NCI-H345 (cell line): ENCODE data around the gene ARID2.
A peak's percentile ranks its signal among the peaks of the same experiment; 100 is the strongest.

ENCODE experiments used
- DNase-seq: peaks from one replicate; lab custom pipeline; 2025; lab: John Stamatoyannopoulos, UW

The ARID2 gene

DNA sequence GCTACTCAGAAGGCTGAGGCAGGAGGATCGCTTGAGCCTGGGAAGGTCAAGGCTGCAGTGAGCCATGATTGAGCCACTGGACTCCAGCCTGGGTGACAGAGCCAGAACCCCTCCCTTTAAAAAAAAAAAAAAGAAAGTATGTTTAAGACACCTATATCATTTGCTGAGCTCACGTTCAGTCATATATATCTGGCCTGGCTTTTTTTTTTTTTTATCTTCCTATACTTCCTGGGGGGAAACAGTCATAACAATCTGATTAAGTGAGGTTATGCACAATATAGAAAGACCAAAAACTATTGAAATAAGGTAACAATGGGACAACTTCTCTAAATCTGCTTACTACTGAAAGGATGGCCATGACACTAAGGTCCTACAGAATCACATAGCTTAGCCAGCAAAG lies 9.4 kb upstream of the ARID2 start:
- no peak for DNase-seq

DNA sequence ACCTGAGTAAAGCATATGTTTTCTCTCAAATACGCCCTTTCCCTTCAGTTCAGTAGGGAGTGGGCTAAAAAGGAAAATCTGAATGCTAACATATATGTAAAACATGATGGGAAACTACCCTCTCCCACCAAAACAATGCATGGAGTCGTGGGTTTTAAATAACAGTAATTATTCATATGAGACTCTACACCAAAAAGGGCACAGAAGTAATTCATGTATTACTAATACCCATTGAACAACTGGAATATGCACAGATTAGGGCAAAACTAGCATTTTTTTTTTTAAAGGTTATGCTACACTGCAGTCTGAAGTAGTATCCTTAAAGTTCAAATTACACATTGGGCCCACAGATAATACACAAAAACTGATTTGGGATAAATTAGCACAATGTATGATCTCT lies 8.1 kb upstream of the ARID2 start:
- no peak for DNase-seq

DNA sequence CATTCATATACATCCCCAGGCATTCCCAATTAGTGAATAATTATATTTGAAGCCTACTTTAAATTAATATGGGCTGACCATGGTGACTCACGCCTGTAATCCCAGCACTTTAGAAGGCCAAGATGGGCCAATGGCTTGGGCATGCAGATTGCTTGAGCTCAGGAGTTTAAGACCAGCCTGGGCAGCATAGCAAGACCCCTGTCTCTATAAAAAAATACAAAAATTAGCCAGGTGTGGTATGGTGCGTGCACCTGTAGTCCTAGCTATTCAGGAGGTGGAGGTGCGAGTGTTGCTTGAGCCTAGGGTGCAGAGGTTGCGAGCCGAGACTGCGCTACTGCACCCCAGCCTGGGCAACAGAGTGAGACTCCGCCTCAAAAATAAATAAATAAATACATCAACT lies 7.6 kb upstream of the ARID2 start:
- no peak for DNase-seq

GRCh38 chr12:45725631-45726602 lies 3.6 kb upstream of the ARID2 start:
- DNase-seq, result peak; percentile 7

DNA sequence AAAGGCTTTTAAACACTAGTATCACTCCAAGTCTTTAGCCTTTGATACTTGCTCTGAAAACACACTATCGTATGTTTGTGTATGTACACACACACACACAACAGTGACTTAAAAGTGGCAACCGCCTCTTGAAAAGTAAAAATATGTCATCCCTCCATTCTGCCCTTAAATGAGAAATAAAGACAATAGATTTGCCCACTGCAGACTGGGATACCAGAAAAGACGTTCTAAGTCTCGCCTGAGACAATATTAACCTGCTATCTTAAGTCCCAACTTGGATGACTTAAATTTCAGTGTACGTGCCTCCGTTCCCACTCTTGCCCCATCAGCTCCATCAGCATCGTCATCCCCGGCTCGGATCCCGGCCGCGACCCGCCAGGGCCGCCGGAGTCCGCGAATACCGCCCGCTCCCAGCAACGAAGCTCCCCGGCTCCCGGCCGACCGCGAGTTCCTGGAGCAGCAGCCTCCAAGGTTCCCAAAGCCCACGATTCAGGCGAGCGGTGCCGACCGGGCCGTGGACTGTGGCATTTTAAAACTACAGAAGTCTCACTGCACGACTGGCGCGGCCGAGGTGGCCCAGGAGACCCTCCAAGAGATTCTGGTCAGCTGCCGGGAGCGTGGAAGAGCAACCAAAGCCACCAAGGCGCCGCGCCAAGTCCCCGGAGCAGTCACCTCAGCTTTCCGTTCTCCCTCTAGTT lies 2.8 kb upstream of the ARID2 start:
- peak; percentile 3 for DNase-seq

DNA sequence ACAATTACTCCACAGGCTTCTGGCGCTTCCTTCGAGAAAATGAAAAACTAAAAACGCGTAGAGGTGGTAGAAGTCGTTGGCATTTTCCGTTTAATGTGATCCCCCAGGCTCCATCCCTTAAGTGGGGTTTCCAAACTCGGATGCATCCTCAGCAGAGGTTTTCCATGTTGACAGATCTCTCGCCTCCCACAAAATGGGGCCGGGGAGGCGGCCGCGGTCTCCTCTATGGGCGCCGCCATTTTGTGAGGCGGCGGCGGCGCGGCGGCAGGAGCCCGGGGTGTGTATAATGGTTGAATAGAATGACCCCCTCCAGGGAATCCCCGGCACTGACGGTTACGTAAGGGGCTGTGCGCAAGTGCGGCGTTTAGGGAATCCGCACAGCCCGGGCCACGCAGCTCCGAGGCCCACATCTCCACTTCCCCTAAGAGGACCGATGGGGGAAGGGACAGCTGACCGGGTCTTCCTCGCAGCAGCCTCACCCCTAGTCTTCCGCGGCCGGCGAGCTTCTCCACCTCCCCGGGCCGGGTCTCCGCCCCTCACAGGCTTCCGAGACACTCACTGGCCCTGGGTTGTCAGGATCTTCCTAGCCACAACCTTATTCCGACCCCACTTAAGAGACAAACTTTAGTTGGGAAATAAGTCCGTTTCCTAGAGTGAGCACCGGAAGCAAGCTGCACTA lies 2.1 kb upstream of the ARID2 start:
- peak; percentile 84 for DNase-seq

- no peak for DNase-seq
These were observed 1.4 kb upstream of the ARID2 start for GRCh38 chr12:45727980-45728629.

GRCh38 chr12:45728630-45729232 lies 775 bp upstream of the ARID2 start:
- peak; percentile 83 for DNase-seq

- no peak for DNase-seq
These were observed 510 bp downstream of the ARID2 start for GRCh38 chr12:45730084-45730347.

DNA sequence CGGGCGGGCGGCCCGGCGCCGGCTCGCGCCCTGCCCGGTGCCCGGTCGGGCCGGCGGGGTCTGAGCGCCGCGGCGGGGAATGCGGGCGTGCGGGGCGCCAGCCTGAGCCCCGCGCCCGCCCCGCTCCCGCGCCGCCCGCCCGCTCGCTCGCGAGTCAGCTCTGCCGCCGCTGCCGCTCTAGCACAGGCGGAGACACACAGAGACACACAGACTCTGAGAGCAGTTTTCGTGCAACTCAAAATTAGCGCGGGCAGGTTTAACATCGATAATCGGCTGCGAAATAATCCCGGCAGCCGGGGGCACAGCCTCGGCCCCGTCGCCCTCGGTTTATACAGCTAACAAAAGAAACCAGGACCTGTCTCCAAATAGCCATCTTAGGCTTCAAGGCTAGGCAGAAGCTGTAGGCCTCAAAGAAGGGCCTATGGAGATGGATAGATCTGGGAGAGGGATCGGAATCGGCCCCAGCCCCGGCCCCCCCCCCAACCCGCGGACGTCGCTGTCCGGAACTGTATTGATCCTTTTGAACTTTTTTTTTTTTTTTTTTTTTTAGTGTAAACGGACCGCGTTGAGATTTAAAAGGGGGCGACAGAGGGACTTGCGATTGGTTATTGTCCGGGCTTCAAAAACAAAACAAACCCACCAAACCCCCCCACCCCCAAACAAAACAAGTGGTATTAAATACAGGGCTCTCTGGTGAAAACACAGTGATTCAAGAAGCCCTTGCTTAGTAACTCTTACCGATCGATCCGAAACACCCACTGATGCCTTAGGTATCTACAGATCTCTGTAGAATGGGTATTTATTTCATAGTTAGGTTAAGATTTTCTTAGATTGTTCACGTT lies 1.1 kb downstream of the ARID2 start:
- DNase-seq, result peak; percentile 15

DNA sequence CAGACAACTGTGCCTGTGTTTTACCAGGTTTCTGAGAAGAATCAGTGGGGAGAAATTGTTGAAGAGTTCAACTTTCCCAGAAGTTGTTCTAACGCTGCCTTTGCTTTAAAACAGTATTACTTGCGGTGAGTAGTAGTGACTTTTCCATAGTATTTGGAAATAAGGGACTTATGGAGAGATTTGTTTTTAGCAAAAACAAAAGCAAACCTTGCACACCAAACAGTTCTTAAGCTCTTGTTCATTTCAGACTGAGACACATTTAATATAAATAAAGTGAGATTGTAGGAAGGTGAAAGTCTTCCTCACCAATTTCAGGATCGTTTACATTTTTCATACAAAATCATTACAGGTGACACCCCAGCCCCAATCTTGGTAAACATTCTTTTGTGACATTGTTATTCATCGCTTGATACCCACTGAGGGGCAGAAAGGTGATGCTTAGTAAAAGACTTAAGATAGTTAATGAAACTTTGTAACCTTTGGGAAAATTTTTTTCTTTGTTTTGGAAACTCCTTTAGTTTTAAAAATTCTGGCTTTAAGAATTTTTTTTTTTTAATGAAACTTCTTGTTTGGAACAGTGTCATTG lies 1.8 kb downstream of the ARID2 start:
- DNase-seq, result no peak

DNA sequence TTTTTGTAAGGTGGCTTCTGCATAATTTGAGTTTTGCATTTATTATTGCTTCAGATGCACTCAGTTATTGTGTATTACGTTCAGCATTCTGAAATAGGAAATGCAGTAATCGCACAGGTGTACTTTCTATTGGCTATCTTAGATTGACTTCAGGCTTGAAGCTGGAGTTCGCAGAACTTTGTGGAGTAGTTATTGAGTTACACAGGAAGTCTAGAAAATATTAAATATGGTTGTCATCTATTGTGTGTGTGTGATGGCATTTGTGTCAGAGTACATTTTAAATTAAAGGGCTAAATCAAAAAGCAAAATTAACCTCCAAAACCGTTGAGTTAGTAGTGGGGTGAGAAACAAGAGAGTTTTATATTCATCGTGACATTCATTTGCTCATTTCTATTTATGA lies 2.7 kb downstream of the ARID2 start:
- DNase-seq, result no peak

GRCh38 chr12:45732936-45733335 lies 3.4 kb downstream of the ARID2 start:
- no peak for DNase-seq

DNA sequence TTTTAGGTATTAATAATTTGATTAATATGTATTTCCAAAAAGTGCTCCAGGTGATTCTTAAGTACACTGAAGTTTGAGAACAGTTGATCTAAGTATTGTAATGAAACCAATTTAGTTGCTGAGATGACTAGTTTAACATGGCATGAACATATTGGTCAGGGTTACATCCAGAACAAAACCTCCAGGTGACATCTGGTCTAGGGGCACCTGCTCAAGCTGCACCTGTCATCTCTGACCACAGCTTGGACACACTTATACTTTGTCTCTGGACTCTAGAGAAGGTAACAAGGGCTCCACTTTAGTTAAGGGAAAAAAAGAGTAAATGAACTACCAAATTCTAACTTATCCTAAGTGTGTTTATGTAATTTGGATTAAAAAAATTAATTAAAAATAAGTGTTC lies 8.1 kb downstream of the ARID2 start:
- DNase-seq, result no peak

- no peak for DNase-seq
These were observed 13.1 kb downstream of the ARID2 start for GRCh38 chr12:45742590-45742989.

- DNase-seq, result no peak
These were observed 13.7 kb downstream of the ARID2 start for GRCh38 chr12:45743247-45743646.

GRCh38 chr12:45745861-45746277 lies 16.4 kb downstream of the ARID2 start:
- no peak for DNase-seq

DNA sequence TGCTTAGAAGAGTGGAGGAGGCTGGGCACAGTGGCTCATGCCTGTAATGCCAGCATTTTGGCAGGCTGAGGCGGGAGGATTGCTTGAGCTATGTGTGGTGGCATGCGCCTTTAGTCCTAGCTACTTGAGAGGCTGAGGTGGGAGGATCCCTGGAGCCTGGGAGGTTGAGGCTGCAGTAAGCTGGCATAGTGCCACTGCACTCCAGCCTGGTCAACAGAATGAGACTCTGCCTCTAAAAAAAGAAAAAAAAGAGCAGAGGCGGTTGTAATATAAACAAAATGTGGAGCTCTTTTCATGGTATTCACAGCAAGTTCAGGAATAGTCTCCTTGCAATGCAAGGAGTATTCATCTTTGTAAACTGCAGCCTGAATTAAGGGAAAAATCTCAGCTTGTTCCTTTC lies 27.2 kb downstream of the ARID2 start:
- no peak for DNase-seq

GRCh38 chr12:45757172-45757571 lies 27.7 kb downstream of the ARID2 start:
- DNase-seq, result no peak

DNA sequence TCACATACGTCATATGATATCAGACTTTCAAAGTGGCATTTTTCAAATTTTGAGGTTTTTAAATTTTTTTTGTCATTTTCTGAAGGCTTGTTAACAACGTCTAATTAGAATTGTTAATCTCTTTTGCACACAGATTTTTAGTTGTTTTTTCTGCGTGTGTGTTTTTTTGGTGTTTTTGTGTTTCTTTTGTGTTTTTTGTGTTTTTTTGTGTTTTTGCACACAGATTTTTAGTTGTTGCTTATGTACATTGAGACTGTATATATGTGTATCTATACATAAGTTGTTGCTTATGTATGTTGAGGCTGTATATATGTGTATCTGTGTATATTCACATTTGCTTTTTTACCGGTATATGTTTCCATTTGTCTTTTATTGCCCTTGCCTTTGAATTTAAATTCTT lies 30.8 kb downstream of the ARID2 start:
- DNase-seq, result no peak
